Activated naive CD4-positive, alpha-beta T cell treated with anti-CD3 and anti-CD28 coated beads, Interleukin-2, amount 50 U/mL, for 72 hours (primary cell): Measurements from ENCODE around the gene CCL8. TPM values are rescaled to one million over a fixed set of nuclear protein-coding genes. Genes with fewer than 3 reads are reported as not detected.

Experiments
- ATAC-seq, 2 donors: fragments of 150-1000 bp; cut with Tn5 transposase; 2 replicates each; pipeline ENCODE4 v1.10.0; 2021; ENCODE audit warnings: mild to moderate bottlenecking in 2 of 2, moderate library complexity in 2 of 2
- DNase-seq, 2 donors: peaks; one replicate each; pipeline ENCODE4 v3.0.0; 2021 to 2022; ENCODE audit warnings: low spot score in 2 of 2
- H3K27ac Mint-ChIP-seq, 2 donors: one replicate each; pipeline ENCODE4 v1.8.0; 2022; ENCODE audit warnings: mild to moderate bottlenecking in 2 of 2, mixed read lengths in 2 of 2
- H3K36me3 Mint-ChIP-seq, 2 donors: one replicate each; pipeline ENCODE4 v1.8.0; 2022; ENCODE audit warnings: mixed read lengths in 2 of 2
- H3K9me3 Mint-ChIP-seq, 2 donors: one replicate each; pipeline ENCODE4 v1.8.0; 2022; ENCODE audit warnings: mixed read lengths in 2 of 2
- total RNA-seq, 2 donors: library from RNA; stranded (reverse); gene quantifications; one replicate each; pipeline ENCODE4 v1.2.3, GENCODE V29; 2022

The CCL8 gene
- total RNA-seq = not detected

- H3K36me3 Mint-ChIP-seq = no peaks in the 10 kb centered on the region
- DNase-seq (no peak), ATAC-seq (no peak)
- H3K9me3 Mint-ChIP-seq = peaks cover 0 to 4% of the 10 kb centered on the region in 2 donors
- no peak within 1 kb of the TSS for H3K27ac Mint-ChIP-seq
Measured at GRCh38 chr17:34319039-34319483, at the start of gene CCL8. TSS of gene CCL8 (plus strand) at chr17:34319435. CDS start at chr17:34319502, 67 bp downstream.

- Mint-ChIP-seq H3K9me3 (no peaks in the 10 kb centered on the region), H3K27ac (no peak within 1 kb of the TSS), H3K36me3 (no peaks in the 10 kb centered on the region)
- no peak for DNase-seq
- ATAC-seq = no peak
Measured at GRCh38 chr17:34269969-34270368, 49.3 kb upstream of the CCL8 start, which contains the start of gene CCL7. TSS of gene CCL7 (plus strand) at chr17:34270221. CDS start at chr17:34270291, 70 bp downstream.

GRCh38 chr17:34275881-34276280 lies 43.4 kb upstream of the CCL8 start:
- no peaks in the 10 kb centered on the region for H3K9me3 Mint-ChIP-seq
- H3K27ac Mint-ChIP-seq = no peak overlapping the region
- no peak for ATAC-seq
- no peaks in the 10 kb centered on the region for H3K36me3 Mint-ChIP-seq
- DNase-seq = no peak

GRCh38 chr17:34276826-34277225 lies 42.4 kb upstream of the CCL8 start:
- ATAC-seq (no peak), DNase-seq (no peak)
- Mint-ChIP-seq H3K36me3 (no peaks in the 10 kb centered on the region), H3K27ac (no peak overlapping the region), H3K9me3 (no peaks in the 10 kb centered on the region)

- ATAC-seq (no peak), DNase-seq (no peak)
- H3K9me3 Mint-ChIP-seq = no peaks in the 10 kb centered on the region
- H3K36me3 Mint-ChIP-seq = no peaks in the 10 kb centered on the region
- no peak overlapping the region for H3K27ac Mint-ChIP-seq
Measured at GRCh38 chr17:34283571-34283970, 35.7 kb upstream of the CCL8 start.

GRCh38 chr17:34285286-34285792 lies 33.9 kb upstream of the CCL8 start, which contains the start of gene CCL11:
TSS of gene CCL11 (plus strand) at chr17:34285742. CDS start at chr17:34285809, 67 bp downstream.
- no peaks in the 10 kb centered on the region for H3K9me3 Mint-ChIP-seq
- no peak for DNase-seq
- ATAC-seq = no peak
- H3K36me3 Mint-ChIP-seq = no peaks in the 10 kb centered on the region
- H3K27ac Mint-ChIP-seq = no peak within 1 kb of the TSS

GRCh38 chr17:34287875-34288274 lies 31.4 kb upstream of the CCL8 start:
- H3K27ac Mint-ChIP-seq = no peak overlapping the region
- peaks cover 0 to 4% of the 10 kb centered on the region in 2 donors for H3K9me3 Mint-ChIP-seq
- no peak for ATAC-seq
- no peaks in the 10 kb centered on the region for H3K36me3 Mint-ChIP-seq
- DNase-seq = no peak

GRCh38 chr17:34290586-34290985 lies 28.6 kb upstream of the CCL8 start:
- no peak for ATAC-seq
- H3K36me3 Mint-ChIP-seq = no peaks in the 10 kb centered on the region
- H3K9me3 Mint-ChIP-seq = peaks cover 0 to 4% of the 10 kb centered on the region in 2 donors
- no peak for DNase-seq
- no peak overlapping the region for H3K27ac Mint-ChIP-seq

GRCh38 chr17:34291721-34292348 lies 27.4 kb upstream of the CCL8 start:
- Mint-ChIP-seq H3K27ac (no peak overlapping the region), H3K9me3 (peaks cover 0 to 4% of the 10 kb centered on the region in 2 donors), H3K36me3 (no peaks in the 10 kb centered on the region)
- DNase-seq (no peak), ATAC-seq (peak; percentile 56 to 85)

GRCh38 chr17:34299027-34299426 lies 20.2 kb upstream of the CCL8 start:
- DNase-seq (no peak), ATAC-seq (no peak)
- H3K27ac Mint-ChIP-seq = no peak overlapping the region
- peaks cover 5% of the 10 kb centered on the region in 2 donors for H3K9me3 Mint-ChIP-seq
- H3K36me3 Mint-ChIP-seq = peaks cover 7 to 12% of the 10 kb centered on the region in 2 donors

GRCh38 chr17:34299956-34300577 lies 19.2 kb upstream of the CCL8 start:
- DNase-seq = no peak
- no peak overlapping the region for H3K27ac Mint-ChIP-seq
- ATAC-seq = no peak
- H3K9me3 Mint-ChIP-seq = peaks cover 5% of the 10 kb centered on the region in 2 donors
- peaks cover 7 to 12% of the 10 kb centered on the region in 2 donors for H3K36me3 Mint-ChIP-seq

GRCh38 chr17:34300652-34301370 lies 18.4 kb upstream of the CCL8 start:
- DNase-seq (no peak), ATAC-seq (peak in 1 of 2 donors; percentile 71)

GRCh38 chr17:34301986-34302385 lies 17.2 kb upstream of the CCL8 start:
- peaks cover 5% of the 10 kb centered on the region in 2 donors for H3K9me3 Mint-ChIP-seq
- DNase-seq (no peak), ATAC-seq (no peak)
- no peak overlapping the region for H3K27ac Mint-ChIP-seq
- H3K36me3 Mint-ChIP-seq = peaks cover 7 to 12% of the 10 kb centered on the region in 2 donors

More at GRCh38 chr17:34300652-34301370, 18.4 kb upstream of the CCL8 start:
- Mint-ChIP-seq H3K36me3 (peaks cover 7 to 12% of the 10 kb centered on the region in 2 donors), H3K9me3 (peaks cover 5% of the 10 kb centered on the region in 2 donors), H3K27ac (no peak overlapping the region)

GRCh38 chr17:34302636-34303035 lies 16.6 kb upstream of the CCL8 start:
- Mint-ChIP-seq H3K27ac (no peak overlapping the region), H3K36me3 (peaks cover 7 to 12% of the 10 kb centered on the region in 2 donors), H3K9me3 (peaks cover 5% of the 10 kb centered on the region in 2 donors)
- no peak for DNase-seq
- ATAC-seq = no peak

GRCh38 chr17:34303606-34304005 lies 15.6 kb upstream of the CCL8 start:
- no peak overlapping the region for H3K27ac Mint-ChIP-seq
- H3K9me3 Mint-ChIP-seq = peaks cover under 1% of the 10 kb centered on the region in 2 donors
- peaks cover 2 to 6% of the 10 kb centered on the region in 2 donors for H3K36me3 Mint-ChIP-seq
- DNase-seq (no peak), ATAC-seq (no peak)

- Mint-ChIP-seq H3K9me3 (no peaks in the 10 kb centered on the region), H3K27ac (no peak overlapping the region), H3K36me3 (no peaks in the 10 kb centered on the region)
- DNase-seq (no peak), ATAC-seq (no peak)
Measured at GRCh38 chr17:34305061-34305460, 14.2 kb upstream of the CCL8 start.

GRCh38 chr17:34305606-34306005 lies 13.6 kb upstream of the CCL8 start:
- Mint-ChIP-seq H3K36me3 (no peaks in the 10 kb centered on the region), H3K9me3 (no peaks in the 10 kb centered on the region), H3K27ac (peak overlapping the region in 1 of 2 donors; percentile 77)
- no peak for DNase-seq
- no peak for ATAC-seq
